ENCODE results near the gene RANBP3. TPM values are rescaled to one million over a fixed set of nuclear protein-coding genes. Genes with fewer than 3 reads are reported as not detected.
A peak's percentile ranks its signal among the peaks of the same experiment; 100 is the strongest.

The RANBP3 gene
- total RNA-seq, 1 donor from 2014 or later, result 76.6 TPM

DNA sequence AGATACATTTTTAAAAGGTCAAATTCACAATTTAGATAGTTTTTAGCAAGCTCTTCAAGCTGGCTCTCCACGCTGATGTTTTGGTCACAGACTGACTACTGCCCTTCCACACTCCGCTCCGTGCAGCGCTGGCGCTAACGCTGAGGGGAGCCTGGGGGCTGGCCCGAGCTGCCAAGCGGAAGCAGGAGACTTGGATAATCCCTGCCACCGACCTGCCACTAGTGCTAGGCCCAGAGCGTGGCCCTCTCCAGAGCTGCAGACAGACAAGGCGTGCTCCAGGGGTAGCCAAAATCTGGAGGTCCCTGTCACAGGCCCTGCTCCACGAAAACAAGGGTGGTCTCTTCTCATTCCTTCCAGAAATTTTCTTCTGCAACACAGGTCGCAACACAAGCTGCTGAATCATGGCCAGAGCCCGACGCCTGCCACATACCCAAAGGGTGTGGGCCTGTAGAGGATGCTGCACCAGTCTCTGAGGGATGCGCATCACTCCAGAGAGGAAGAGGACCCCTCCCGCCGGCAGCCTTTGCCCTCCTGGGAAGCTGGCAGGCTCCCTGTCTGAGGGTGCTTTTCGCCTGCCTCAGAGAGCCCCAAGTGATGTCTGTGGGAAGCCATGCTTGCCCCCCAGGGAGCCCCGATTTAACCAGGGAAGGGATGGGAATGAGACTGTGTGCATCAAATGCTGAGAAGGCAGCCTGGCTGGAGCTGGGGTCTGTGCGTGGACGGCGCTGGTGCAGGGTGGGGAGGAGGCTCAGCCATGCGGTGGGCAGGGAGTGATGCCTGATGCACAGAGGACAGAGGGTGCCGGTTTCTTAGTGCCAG, 42.3 kb downstream of the RANBP3 start:
- peak; percentile 48 for ATAC-seq
- no peak for DNase-seq
- intact Hi-C loops (cut with micrococcal nuclease), result no loop called here

DNA sequence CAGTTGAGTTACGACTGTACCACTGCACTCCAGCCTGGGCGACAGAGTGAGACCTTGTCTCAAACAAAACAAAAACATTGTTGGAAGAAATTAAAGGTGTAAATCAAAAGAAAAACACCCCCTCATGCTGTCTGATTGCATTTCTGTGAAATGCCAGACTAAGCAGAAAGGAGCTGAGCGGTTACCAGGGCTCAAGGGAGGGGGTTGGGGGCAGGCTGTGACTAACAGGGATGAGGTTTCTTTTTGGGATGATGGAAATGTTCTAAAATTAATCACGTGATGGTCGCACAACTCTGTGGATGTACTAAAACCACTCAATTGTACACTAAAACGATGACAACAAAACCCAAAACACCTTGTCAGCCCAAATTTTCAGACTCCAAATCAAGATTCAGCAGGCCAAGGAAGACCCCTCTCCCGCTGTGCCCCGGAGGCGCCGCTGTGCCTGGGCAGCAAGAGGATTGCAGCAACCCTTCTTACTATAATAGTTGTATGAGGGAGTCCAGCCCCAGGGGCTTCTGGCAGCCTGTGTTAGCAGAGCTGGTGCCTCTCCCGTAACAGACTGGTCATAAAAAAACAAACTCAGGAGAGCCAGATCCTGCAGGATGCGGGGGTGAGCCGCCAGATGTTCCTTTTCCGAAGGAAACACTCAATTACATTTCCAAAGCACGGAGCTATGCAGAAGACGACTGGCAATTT, 43.0 kb downstream of the RANBP3 start:
- ATAC-seq (peak; percentile 68), DNase-seq (peak; percentile 65)

DNA sequence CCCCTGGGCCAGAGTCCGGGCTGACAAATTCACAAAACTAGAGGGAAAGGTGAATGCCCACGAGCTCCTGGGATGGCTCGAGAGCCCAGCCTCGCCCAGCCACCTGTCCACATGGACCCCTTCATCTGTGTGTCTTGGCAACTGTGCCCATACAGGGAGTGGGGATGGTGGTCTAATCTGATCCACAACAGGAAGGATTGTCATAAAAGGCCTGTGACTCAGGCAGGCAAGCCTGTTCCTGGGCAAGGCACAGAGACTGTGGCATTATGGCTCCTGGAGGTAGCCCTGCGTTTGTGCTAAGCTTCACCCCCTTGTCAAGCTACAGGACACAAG, 43.9 kb downstream of the RANBP3 start:
- intact Hi-C loops (cut with micrococcal nuclease), result no loop called here
- no peak for ATAC-seq
- DNase-seq, result no peak

More for the DNA sequence above, 43.0 kb downstream of the RANBP3 start:
- intact Hi-C loops (cut with micrococcal nuclease), result no loop called here

DNA sequence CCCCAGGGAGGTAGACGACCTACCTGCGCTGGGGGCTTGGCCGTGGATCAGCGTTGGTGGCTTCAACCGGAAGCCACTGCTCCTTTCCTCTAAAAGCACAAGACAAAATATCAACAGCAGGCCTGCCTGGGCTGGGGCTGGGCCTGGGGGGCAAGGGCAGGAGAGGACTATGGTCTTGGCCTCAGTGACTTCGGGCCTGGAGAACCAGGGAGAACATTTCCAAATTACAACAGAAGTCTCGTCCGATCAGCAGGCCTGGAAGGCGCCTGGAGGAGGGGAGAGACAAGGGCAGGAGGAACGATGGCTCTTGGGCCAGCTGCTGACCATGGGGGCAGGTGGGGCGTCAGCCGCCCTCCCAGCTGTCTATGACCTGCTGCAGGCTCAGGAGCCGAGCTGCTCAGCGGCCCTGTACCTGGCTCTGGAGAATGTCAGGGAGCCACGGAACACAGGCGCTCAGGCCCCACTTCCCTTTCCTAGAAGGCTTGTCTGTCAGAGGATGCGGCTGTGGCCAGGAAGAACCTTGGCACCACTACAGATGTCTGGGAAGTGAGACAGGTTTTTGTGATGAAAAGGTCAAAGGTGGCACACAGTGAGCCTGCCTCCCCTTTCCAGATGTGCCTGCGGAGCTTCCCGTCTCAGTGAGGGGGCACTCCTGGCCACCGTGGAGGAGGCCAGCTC, 44.4 kb downstream of the RANBP3 start:
- no peak for DNase-seq
- intact Hi-C loops (cut with micrococcal nuclease), result no loop called here
- ATAC-seq, result no peak

DNA sequence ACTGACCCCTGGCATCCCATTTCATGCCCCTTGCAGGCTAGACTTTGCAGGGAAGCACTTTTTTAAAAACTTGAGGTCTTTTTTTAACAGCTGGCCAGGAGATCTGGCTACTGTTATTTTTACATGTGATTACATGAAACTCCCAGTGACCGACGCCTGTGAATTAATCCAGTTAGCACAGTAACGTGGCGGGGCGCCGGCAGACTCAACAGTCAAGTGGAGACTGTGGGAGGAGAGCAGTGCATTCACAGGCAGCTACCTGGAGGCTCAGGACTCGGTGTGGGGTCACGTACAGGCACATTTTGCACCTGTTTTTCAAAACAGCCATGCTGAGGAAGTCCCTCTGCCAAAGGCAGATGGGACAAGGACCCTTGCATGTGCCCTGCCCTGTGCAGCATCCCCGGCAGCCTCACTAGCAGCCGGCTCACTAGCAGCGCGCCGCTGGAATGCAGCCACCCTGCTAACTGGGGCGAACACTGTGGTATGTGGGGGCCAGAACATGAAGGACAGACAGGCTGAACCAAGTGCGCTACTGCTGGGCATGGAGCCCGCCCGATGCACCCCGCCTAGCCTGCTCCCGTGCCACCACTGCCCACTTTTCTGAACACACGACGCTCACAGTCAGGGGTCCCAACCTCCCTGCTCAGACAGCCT, 45.2 kb downstream of the RANBP3 start:
- intact Hi-C loops (cut with micrococcal nuclease), result no loop called here
- DNase-seq, result no peak
- ATAC-seq, result no peak

DNA sequence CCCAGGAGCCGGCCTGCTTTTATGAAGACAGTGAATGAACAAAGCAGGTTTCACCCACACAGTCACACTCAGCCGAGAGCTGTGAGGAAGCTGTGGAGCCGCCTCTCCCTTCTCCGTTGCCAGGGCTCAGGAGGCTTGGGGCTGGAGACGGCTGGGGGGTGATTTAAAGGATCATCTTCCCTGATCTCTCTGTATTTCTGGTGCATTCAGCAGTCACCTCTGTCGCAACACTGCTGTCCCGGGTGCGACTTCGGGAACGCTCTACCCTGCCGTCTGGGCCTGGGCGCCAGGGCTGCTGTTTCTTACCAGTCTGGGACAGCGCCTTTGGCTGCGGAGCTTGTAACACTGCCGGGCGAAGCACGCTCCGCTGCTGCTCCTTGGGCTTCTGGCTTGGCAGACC, 45.8 kb downstream of the RANBP3 start:
- intact Hi-C loops (cut with micrococcal nuclease), result no loop called here
- no peak for DNase-seq

DNA sequence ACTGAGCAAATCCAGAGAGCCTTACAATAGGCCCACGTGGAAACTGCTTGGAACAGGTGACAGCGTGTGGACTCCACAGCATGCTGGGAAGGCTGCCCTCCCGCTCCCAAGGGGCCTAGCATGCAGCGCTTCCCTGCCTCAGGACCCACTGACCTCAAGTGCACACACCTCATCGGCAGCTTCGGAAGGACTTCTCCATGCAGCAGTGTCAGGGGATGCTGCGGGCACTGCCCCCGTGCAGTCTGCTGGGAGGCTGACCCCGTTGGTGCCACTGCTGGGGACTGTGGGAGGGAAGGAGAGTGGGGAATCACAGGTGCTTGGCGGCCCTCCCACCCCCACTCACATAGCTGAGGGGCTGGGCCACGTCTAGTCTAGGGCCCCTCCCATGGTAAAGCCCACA, 46.7 kb downstream of the RANBP3 start:
- intact Hi-C loops (cut with micrococcal nuclease), result no loop called here
- DNase-seq (no peak), ATAC-seq (no peak)

More for the DNA sequence above, 45.8 kb downstream of the RANBP3 start:
- ATAC-seq, result no peak

DNA sequence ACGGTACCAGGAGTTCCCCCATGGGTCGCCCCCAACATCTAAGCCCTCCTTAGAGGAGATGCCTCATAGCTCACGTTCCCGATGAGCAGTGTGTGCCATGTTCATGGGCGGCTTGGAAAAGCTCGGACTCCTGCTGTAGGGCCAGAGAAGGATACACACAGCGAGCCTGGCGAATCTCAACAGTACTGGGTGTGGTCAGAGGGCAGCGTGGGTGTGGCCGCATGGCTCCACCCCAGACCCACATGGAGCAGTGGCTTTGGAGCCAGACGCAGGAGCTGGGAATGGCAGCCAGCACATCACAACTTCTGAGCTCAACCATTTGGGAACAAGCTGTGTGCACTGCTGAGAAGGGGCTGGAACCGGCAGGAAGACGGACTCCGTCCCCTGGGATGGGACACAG, 48.3 kb downstream of the RANBP3 start:
- DNase-seq, result no peak

DNA sequence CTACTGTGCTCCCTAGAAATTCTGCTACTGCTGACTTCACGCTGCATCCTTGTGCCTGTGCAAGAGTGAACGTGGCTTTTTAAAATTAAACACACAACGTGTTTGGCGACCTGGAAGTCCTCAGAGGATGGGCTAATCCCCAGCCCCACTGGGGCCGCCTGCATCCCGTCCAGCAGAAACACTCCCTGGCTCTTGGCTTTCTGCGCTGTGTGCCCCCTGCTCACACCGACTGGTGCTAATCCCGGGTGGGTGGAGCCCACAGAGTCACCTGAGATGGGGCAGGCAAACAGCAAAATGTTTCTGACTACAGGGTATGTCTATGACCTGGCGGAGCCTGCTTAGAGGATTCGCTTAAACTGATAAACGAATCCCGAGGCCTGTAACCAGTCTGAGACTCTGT, 48.8 kb downstream of the RANBP3 start:
- intact Hi-C loops (cut with micrococcal nuclease), result no loop called here
- ATAC-seq, result no peak
- no peak for DNase-seq

More for the DNA sequence above, 48.3 kb downstream of the RANBP3 start:
- intact Hi-C loops (cut with micrococcal nuclease), result no loop called here
- no peak for ATAC-seq

DNA sequence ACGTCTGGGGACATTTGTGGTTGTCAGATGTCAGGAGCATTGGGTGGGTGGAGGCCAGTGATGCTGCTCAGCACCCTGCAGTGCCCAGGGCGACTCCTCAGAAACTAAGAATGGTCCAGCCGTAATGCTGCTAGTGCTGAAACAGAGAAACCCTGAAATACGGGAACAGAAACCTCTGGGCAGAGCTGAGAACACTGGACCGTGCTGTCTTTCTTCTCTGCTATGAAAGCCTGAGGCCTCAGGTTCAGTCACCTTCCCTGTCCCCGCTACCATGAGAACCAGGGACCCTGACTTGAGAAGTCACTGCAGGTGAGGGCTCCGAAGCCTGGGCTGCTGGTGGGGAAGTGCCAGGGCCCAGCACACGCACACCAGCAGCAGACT, 50.5 kb downstream of the RANBP3 start:
- ATAC-seq, result no peak
- intact Hi-C loops (cut with micrococcal nuclease), result no loop called here
- DNase-seq, result no peak

DNA sequence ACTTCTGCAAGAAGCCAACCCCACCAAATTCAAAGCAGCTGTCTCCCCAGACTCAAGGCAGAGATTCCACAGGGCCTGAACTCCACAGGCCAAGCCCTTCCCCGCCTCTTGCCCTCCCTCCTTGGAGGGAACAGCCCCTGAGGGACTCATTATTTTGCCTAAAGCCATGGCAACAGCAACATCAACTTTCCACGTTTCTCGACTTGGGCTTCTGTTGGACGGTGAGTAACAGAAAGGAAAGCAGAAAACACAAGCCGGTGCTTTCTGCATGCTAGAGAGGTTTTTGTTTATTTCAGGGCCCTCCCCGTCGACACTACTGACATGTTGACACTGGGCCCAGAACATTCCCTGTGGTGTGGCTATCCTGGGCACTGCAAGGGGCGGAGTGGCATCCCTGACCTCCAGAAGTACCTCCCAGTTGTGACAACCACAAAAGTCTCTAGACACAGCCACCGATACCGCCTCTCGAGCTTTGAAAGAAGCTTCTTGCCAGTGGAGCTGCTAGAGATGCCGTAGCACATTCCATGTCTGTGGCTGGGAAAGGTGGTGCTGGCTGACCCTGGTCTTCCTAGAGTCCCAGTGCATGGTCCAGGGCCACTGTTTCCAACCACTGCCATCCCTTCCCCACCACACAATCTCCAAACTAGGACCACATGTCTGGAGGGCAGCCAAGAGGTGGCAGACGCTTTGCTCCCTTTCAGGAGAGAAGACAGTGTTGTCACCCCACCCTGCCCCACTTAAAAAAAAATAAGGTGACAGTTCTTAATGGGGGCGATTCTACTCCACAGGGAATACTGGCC, 51.1 kb downstream of the RANBP3 start:
- ATAC-seq (peak; percentile 89), DNase-seq (peak; percentile 64)
- intact Hi-C loops (cut with micrococcal nuclease), result no loop called here

DNA sequence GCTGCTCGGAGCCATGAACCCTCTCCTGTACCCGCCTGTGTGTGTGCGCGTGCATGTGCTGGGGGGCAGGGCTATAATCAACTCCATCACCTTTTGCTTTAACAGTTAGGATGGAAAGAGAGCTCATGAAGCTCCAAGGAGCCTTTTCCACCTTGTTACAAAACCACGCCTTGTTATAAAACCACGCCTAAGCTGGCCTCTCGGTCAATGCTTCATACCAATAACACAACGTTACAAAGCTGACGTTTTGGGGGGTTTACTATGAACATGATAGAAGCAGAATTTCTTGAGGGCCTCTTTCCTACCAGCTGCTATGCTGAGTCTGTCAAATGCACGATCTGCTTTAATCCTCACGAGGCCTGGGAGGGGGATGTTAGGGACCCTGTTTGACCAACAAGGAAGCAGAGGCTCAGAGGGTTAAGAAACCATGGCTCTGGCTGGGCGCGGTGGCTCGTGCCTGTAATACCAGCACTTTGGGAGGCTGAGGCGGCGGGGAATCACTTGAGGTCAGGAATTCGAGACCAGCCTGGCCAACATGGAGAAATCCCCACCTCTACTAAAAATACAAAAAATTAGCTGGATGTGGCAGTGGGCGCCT, 52.0 kb downstream of the RANBP3 start:
- DNase-seq (no peak), ATAC-seq (no peak)
- intact Hi-C loops (cut with micrococcal nuclease), result no loop called here

DNA sequence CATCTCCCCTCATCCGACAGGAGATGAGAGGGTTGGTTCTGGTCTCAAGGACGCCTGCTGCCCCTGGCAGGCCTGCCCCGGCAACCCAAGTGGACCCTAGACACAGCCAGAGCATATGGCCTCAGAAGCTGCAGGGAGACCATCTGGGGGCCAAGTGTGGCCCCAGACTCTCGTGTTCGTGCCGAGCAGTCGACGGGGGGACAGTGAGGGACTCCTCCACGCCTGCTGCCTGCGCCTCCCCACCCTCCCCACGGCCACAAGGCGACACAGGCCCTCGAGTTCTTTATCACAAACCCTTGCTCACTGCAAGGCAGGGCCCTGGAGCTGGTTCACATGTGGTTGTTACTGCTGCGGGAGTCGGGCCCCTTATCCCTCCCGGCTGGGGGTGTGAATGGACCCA, 54.6 kb downstream of the RANBP3 start:
- no peak for ATAC-seq
- intact Hi-C loops (cut with micrococcal nuclease), result no loop called here

DNA sequence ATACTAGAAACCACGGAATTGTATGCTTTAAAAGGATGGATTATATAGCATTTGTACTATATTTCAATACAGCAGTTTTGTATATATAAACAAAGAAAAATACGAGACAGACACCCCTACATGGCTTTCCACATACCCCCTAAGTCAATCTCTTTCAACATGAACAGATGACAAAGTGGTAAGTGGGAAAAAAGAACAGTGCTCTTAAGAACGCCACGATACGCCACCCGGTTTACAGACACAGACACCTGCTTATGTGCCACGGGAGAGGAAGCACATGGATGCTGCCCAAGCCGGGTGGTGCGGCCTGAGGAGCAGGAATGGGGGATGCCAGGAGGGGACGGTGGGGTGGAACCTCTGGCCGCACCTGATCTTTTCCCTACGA, 55.8 kb downstream of the RANBP3 start:
- intact Hi-C loops (cut with micrococcal nuclease), result no loop called here
- ATAC-seq, result no peak
- no peak for DNase-seq

More for the DNA sequence above, 54.6 kb downstream of the RANBP3 start:
- DNase-seq, result no peak

DNA sequence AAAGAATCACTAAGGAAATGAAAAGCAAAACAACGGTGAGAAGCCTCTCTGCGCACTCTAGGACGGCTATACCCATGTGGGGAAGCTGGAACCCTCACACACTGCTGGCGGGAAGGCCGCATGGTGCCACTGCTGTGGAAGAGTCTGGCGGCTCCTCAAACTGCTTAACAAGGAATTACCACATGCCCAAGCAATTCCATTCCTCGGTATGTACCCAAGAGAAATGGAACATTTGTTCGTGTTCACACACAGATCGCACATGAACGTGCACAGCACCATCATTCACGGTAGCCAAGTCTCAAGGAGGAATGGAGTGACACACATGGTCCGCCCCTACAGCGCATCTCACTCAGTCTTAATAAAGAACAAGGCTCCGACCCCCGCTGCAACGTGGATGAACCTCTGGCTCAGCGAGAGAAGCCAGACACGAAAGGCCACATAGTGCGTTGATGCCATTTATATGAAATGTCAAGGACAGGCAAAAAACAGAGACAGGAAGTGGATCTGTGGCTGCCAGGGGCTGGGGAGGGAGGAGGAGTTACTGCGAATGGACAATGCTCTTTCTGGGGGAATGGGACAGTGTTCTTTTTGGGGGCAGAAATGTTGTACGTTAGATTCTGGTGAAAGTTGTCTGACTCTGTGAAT, 56.3 kb downstream of the RANBP3 start:
- DNase-seq (no peak), ATAC-seq (no peak)
- intact Hi-C loops (cut with micrococcal nuclease), result no loop called here

DNA sequence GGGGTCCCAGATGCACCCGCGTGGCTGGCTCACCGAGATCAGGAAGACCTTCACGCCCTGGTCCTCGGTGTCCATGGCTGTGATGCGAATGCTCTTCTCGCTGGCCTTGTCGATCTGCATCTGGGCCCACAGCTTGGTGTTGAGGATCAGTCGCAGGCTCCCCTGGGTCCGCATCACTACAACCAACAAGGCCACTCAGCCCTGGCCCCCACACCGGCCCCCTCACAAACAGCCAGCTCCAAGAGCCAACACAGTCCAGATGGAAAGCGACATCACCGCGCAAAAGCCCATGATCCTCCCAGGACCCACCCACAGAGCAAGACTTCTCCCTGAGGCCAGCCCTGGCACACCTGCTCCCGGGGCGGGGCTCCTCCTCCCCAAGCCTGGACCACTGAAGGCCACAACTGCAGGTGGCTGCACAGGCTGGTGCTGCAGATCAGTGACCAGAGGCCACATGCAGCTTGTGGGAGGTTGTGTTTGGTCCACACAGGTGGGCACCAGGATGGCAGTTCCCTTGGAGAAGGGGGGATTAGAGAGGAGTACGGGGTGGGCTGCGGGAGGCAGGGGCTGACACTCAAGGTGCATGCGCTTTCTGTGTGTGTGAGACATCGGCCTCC, 59.4 kb downstream of the RANBP3 start:
- intact Hi-C loops (cut with micrococcal nuclease), result no loop called here
- DNase-seq, result no peak
- no peak for ATAC-seq

DNA sequence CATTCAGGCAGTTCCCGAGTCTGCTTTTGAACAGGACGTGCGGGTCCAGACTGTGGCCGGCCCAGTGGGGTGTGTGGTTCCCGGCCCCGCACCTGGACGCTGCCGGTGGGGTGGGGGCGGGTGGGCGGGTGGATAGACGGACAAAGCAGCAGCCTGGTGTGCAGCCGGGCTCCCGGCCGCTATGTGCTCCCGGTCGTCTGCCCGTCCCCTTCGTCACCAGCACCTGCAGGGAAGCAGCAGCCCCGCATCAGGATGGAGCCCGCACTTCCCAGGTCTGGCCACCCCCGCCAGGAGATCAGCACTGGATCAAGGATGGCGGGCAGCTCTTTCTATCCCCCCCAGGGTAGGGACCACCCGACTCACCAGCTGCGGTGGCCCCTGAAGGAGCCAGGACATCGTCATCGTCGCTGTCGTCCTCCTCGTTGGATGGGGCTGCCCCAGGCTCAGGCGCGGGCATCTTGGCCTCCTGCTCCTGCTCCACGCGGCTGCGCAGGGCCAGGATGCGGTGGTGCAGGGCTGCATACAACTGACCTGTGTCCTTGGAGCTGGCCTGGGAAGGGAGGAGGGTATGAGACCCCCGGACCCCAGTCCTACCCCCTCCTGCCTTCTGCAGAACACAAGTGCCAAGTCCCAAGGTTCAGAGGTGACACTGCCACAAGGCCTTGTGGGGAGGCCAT, 60.4 kb downstream of the RANBP3 start:
- DNase-seq (no peak), ATAC-seq (no peak)
- intact Hi-C loops (cut with micrococcal nuclease), result no loop called here
